ENCODE results near the gene FHDC1. TPM values are rescaled to one million over a fixed set of nuclear protein-coding genes. Genes with fewer than 3 reads are reported as not detected.

FHDC1 gene
- total RNA-seq, 1 donor from 2014 or later: 25.7 TPM

- TF ChIP-seq, protein P1, sequence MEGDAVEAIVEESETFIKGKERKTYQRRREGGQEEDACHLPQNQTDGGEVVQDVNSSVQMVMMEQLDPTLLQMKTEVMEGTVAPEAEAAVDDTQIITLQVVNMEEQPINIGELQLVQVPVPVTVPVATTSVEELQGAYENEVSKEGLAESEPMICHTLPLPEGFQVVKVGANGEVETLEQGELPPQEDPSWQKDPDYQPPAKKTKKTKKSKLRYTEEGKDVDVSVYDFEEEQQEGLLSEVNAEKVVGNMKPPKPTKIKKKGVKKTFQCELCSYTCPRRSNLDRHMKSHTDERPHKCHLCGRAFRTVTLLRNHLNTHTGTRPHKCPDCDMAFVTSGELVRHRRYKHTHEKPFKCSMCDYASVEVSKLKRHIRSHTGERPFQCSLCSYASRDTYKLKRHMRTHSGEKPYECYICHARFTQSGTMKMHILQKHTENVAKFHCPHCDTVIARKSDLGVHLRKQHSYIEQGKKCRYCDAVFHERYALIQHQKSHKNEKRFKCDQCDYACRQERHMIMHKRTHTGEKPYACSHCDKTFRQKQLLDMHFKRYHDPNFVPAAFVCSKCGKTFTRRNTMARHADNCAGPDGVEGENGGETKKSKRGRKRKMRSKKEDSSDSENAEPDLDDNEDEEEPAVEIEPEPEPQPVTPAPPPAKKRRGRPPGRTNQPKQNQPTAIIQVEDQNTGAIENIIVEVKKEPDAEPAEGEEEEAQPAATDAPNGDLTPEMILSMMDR (IDR thresholded peaks at IDR 0.05): no peak
- DNase-seq (no peak), ATAC-seq (no peak)
- Histone ChIP-seq H3K27me3 (no peaks in the 10 kb centered on the region), H3K4me1 (no peaks in the 10 kb centered on the region), H3K4me3 (no peak overlapping the region), H3K9me3 (no peaks in the 10 kb centered on the region), H3K36me3 (no peaks in the 10 kb centered on the region), H3K27ac (no peak overlapping the region)
- intact Hi-C loops (cut with DNase I): no loop called here
Observed at GRCh38 chr4:153016592-153016991, 80.5 kb downstream of the FHDC1 start.

DNA sequence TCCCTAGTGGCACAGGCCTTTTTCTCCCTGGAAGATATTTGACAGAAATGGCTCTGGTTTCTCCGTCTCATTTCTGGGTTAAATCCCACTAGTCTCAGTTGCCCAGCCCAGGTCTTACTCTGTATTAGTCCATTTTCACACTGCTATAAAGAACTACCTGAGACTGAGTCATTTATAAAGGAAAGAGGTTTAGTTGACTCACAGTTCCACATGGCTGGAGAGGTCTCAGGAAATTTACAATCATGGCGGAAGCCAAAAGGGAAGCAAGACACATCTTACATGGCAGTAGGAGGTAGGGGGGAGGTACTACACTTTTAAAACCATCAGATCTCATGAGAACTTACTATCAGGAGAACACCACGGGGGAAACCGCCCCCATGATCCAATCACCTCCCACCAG, 81.9 kb downstream of the FHDC1 start:
- TF ChIP-seq, protein P1 (IDR thresholded peaks at IDR 0.05): no peak
- intact Hi-C loops (cut with DNase I): no loop called here
- no peak for ATAC-seq
- Histone ChIP-seq H3K36me3 (no peaks in the 10 kb centered on the region), H3K4me3 (no peak overlapping the region), H3K27me3 (no peaks in the 10 kb centered on the region), H3K27ac (no peak overlapping the region), H3K9me3 (no peaks in the 10 kb centered on the region), H3K4me1 (no peaks in the 10 kb centered on the region)
- no peak for DNase-seq

DNA sequence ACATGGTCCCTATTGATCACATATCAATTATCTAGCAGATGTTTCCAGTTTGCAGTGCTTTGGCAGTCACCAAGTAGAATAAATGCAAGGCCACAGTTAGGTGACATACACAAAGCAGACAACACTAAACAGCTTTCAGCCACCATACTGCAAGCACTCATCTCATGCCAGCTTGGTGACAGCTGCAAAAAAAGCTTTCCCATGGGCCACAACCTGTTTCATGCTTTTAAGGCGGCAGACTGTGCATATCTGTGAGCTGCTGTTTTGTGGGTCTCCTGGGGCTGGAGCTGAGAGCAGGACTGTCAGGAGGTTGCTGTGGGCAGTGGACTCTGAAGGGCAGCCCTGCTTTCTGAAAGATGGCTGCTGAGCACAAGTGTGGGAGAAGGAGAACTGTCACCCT, 82.6 kb downstream of the FHDC1 start:
- TF ChIP-seq, protein P1 (IDR thresholded peaks at IDR 0.05): no peak
- no peak overlapping the region for H3K4me3 ChIP-seq
- ATAC-seq (no peak), DNase-seq (no peak)
- H3K4me1 ChIP-seq: no peaks in the 10 kb centered on the region
- H3K9me3 ChIP-seq: no peaks in the 10 kb centered on the region
- no peaks in the 10 kb centered on the region for H3K27me3 ChIP-seq
- no peaks in the 10 kb centered on the region for H3K36me3 ChIP-seq
- no peak overlapping the region for H3K27ac ChIP-seq
- intact Hi-C loops (cut with DNase I): no loop called here

GRCh38 chr4:153019906-153020305, 83.8 kb downstream of the FHDC1 start:
- Histone ChIP-seq H3K27ac (no peak overlapping the region), H3K4me3 (no peak overlapping the region), H3K36me3 (no peaks in the 10 kb centered on the region), H3K9me3 (no peaks in the 10 kb centered on the region), H3K4me1 (no peaks in the 10 kb centered on the region), H3K27me3 (no peaks in the 10 kb centered on the region)
- TF ChIP-seq, protein P1 (IDR thresholded peaks at IDR 0.05): no peak
- DNase-seq (no peak), ATAC-seq (no peak)
- intact Hi-C loops (cut with DNase I): no loop called here

GRCh38 chr4:153020457-153020856, 84.3 kb downstream of the FHDC1 start:
- no peak for ATAC-seq
- intact Hi-C loops (cut with DNase I): no loop called here
- TF ChIP-seq, protein P1 (IDR thresholded peaks at IDR 0.05): no peak
- no peaks in the 10 kb centered on the region for H3K9me3 ChIP-seq
- H3K4me3 ChIP-seq: no peak overlapping the region
- H3K27ac ChIP-seq: no peak overlapping the region
- H3K27me3 ChIP-seq: no peaks in the 10 kb centered on the region
- no peaks in the 10 kb centered on the region for H3K4me1 ChIP-seq
- H3K36me3 ChIP-seq: no peaks in the 10 kb centered on the region
- no peak for DNase-seq

DNA sequence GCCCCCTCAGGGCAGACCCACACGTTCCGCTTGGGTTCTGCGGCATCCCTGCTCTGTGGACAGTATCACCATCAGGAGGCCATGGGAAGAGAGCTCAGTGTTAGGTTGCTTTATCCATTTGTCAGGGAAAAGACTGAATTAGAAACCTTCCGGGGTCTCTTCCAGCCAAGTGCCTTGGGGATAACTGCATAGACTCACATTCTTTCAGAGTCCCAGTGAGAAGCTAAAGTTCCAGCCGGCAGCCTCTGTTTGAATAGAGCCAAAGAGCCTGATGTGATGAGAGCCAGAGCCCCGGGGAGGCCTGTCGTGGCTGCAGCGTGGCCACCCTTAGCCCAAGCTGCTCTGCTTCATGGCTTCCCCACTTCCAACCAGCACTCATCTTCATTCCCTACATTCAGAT, 85.2 kb downstream of the FHDC1 start:
- Histone ChIP-seq H3K27ac (no peak overlapping the region), H3K4me1 (no peaks in the 10 kb centered on the region), H3K4me3 (no peak overlapping the region), H3K9me3 (no peaks in the 10 kb centered on the region), H3K36me3 (no peaks in the 10 kb centered on the region), H3K27me3 (no peaks in the 10 kb centered on the region)
- ATAC-seq (no peak), DNase-seq (no peak)
- TF ChIP-seq, protein P1 (IDR thresholded peaks at IDR 0.05): no peak
- intact Hi-C loops (cut with DNase I): no loop called here
